Effector CD4-positive, alpha-beta T cell (primary cell): ENCODE results near the gene MIA2.
"Not testable (repeated sequence)": the region's sequence is repeated elsewhere in the genome, so short reads cannot be mapped to it uniquely, and the experiment has no call there.

Experiments used
- DNase-seq: peaks from one replicate; pipeline ENCODE4 v3.0.0-alpha.2; 2020
- total RNA-seq: gene quantifications from one replicate; lab custom pipeline; 2026; lab: John Stamatoyannopoulos, UW

MIA2 gene, protein sequence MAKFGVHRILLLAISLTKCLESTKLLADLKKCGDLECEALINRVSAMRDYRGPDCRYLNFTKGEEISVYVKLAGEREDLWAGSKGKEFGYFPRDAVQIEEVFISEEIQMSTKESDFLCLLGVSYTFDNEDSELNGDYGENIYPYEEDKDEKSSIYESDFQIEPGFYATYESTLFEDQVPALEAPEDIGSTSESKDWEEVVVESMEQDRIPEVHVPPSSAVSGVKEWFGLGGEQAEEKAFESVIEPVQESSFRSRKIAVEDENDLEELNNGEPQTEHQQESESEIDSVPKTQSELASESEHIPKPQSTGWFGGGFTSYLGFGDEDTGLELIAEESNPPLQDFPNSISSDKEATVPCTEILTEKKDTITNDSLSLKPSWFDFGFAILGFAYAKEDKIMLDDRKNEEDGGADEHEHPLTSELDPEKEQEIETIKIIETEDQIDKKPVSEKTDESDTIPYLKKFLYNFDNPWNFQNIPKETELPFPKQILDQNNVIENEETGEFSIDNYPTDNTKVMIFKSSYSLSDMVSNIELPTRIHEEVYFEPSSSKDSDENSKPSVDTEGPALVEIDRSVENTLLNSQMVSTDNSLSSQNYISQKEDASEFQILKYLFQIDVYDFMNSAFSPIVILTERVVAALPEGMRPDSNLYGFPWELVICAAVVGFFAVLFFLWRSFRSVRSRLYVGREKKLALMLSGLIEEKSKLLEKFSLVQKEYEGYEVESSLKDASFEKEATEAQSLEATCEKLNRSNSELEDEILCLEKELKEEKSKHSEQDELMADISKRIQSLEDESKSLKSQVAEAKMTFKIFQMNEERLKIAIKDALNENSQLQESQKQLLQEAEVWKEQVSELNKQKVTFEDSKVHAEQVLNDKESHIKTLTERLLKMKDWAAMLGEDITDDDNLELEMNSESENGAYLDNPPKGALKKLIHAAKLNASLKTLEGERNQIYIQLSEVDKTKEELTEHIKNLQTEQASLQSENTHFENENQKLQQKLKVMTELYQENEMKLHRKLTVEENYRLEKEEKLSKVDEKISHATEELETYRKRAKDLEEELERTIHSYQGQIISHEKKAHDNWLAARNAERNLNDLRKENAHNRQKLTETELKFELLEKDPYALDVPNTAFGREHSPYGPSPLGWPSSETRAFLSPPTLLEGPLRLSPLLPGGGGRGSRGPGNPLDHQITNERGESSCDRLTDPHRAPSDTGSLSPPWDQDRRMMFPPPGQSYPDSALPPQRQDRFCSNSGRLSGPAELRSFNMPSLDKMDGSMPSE (N-terminal part only)
- 57.4 reads per million, percentile 71 among the genes with 10 or more reads in this experiment for total RNA-seq

DNA sequence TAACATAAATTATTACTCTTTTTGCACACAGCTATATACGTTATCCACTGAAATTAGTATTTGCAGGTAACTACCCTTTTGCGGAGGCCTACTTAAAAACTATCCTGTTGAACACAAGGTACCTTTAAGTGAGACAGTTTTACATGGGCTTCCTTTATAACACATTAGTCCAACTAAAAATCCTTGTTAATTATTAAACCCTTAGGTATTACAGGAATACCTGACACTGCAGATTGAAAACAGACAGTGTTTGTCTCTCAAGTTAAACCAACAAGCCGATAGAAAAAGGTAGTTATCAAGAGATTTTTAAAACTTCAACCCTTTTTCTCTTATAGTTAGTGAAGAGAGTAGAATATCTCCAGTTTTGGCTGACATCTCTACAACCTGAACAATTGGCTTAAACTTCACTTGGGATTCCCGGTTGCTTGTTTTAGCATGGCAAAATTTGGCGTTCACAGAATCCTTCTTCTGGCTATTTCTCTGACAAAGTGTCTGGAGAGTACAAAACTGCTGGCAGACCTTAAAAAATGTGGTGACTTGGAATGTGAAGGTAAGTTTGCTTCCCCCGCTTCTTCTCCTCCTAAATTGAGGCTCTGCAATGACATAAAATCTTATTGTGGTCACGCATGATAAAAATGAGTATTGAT, at the start of gene MIA2:
Gene MIA2 (plus strand): TSS at position 236 of the 647 bp plus-strand sequence. CDS start 200 bp downstream, at position 436.
- no peak for DNase-seq

DNA sequence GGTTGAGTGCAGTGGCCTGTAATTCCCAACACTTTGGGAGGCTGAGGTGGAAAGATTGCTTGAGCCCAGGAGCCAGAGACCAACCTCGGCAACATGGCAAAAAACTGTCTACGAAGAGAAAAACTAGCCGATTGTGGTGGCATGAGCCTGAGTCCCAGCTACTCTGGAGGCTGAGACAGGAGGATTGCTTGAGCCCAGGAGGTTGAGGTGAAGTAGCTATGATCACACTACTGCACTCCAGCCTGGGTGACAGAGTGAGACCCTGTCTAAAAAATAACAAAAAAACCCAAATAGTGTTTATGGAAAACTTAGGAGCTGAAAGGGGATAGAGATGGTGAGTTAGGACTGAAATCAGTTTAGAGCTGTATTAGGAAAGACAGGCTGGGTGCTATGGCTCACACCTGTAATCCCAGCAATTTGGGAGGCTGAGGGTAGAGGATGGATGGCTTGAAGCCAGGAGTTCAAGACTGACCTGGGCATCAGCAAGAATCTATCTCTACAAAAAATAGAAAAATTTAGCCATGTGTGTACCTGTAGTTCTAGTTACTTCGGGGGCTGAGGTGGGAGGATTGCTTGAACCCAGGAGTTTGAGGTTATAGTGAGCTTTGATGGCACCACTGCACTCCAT, 49.0 kb upstream of the MIA2 start:
- DNase-seq: no peak

DNA sequence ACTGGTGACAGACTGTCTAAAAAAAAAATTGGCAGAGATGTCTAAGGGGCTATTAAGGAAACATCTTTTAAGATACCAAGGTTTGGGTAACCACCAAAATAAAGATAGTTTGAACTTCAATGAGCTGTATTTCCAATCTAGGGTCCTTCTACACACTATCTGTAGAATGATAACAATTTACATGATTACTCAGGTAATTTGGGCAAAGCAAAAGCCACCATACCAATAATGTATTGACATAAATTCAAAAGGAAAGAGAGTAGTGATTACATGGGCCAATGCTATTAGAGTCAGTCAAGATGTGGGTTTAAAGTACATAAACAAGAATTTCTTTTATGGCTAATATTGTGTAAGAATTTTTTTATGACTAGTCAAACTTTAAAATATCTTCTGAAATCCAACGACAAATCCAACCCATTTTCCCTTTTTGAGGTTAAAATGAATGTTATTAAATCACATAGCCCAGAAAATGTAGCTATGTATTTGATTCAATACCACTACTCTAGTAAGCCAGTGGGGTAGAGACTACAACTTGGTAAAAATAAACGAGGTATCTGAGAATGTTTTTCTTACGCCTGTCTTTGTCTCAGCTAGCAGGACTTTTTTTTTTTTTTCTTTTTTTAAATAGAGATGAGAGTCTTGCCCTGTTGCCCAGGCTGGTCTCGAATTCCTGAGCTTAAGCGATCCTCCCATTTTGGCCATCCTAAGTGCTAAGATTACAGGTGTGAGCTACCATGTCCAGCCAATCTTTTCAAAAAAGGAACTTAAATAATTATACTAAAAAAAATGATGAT, 48.3 kb upstream of the MIA2 start:
- DNase-seq: no peak

DNA sequence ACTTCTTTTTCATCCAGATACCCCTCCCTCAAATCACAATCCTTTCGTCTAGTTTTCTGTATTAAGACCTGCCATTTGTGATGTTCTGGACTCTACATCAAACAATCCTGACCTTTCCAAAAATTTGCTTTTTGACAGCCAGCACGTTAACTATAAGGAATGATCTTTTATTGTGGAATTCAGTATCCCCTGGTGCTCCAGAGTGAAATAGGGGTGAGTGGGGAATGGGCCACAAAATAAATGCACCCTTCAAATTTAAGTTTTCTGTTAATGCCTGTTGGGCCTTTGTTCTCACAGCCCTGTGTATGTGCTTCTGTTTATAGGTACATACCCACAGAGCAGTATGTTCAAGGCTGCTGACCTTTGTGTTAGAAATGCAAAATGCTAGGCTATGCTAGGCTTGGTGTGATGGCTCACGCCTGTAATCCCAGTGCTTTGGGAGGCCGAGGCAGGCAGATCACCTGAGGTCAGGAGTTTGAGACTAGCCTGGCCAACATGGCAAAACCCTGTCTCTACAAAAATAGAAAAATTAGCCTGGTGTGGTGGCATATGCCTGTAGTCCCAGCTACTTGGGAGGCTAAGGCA, 46.7 kb upstream of the MIA2 start:
- no peak for DNase-seq

DNA sequence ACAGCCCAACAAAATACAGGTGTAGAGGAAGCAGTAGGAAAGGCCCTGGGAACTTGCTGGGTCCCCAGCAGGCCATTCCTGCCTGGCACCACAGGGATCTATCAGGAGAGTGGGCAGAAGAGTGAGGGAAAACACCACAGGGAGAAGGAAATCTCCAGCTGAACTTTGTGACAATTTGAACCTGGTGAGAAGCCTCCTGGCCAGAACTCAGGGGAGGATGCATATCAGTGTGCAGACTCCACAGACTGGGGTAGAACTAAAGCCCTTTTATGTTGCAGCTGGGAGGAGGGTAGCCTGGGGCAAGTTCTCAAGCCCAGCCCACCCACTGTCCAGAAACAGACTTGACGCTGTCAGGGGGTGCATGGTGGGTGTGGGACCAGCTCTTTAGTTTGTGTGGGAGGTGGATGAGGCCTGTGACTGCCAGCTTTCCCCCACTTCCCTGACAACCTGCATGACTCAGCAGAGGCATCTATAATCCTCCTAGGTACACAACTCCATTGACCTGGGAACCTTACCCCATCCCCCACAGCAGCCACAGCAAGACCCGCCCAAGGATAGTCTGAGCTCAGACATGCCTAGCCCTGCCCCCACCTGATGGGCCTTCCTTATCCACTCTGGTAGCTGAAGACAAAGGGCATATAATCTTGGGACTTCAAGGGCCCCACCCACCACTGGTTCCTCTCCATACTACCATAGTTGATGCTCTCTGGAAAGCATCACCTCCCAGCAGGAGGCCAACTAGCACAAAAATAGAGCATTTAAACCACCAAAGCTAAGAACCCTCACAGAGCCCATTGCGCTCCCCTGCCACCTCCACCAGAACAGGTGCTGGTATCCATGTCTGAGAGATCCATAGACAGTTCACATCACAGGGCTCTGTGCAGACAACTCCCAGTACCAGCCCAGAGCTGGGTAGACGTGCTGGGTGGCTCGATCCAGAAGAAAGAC, 29.8 kb upstream of the MIA2 start:
- DNase-seq: no peak

DNA sequence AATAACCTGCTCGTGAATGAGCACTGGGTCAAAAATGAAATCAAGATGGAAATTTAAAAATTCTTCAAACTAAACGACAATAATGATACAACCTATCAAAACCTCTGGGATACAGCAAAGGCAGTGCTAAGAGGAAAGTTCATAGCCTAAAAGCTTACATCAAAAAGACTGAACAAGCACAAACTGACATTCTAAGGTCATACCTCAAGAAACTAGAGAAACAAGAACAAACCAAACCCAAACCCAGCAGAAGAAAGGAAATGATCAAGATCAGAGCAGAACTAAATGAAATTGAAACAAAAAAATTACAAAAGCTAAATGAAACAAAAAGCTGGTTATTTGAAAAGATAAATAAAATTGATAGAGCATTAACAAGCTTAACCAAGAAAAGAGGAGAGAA, 26.3 kb upstream of the MIA2 start:
- not testable (repeated sequence) for DNase-seq

DNA sequence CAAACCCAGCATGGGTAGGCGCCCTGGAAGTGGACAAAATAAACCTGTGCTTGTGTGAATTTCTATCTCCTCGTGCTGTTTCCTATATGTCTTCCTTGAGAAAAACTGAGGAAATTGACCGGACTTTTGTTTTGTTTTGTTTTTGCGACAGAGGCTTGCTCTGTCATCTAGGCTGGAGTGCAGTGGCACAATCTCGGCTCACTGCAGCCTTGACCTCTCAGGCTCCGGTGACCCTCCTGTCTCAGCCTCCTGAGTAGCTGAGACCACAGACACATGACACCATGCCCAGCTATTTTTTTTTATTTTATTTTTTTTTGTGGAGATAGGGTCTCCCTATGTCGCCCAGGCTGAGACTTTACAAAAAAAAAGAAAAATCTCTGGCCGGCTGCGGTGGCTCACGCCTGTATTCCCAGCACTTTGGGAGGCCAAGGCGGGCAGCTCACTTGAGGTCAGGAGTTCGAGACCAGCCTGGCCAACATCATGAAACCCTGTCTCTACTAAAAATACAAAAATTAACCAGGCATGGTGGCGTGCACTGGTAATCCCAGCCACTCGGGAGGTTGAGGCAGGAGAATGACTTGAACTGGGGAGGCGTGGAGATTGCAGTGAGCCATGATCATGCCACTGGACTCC, 22.5 kb upstream of the MIA2 start:
- no peak for DNase-seq

DNA sequence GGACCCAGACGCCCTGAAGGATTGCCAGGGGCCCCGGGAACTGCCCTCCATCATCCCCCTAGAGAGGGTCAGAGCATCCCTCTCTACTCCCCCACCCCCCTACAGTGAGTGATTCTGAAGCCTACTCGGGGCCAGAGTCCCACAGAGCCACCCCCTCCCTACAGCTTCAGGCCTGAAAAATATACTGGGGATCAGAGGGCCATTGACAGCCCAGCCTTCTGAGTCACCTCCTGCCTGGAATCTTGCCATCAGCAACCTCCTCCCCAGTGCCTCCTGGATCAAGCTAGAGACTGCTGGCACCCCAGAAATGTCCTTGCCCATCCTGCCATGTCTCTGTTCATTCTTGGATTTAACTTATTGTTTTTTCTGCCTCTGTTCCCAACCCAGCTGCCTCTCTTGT, 21.7 kb upstream of the MIA2 start:
- no peak for DNase-seq

DNA sequence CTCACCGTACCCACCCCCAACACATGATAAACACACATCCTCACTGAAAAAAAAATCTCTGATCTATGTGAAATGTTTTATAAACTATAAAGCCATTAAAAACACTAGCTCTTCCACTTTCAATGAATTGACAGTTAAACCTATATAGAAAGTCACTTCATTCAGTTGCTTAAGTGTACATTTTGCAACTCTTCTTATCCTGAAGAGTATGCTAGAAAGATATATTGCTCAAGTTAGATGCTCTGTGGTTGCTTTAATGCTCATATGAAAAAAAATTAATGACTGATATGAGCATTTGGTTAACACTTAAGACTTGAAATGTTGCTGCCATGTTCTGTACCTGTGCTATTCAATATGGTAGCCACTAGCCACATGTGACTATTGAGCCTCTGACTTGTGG, 21.0 kb upstream of the MIA2 start:
- no peak for DNase-seq

DNA sequence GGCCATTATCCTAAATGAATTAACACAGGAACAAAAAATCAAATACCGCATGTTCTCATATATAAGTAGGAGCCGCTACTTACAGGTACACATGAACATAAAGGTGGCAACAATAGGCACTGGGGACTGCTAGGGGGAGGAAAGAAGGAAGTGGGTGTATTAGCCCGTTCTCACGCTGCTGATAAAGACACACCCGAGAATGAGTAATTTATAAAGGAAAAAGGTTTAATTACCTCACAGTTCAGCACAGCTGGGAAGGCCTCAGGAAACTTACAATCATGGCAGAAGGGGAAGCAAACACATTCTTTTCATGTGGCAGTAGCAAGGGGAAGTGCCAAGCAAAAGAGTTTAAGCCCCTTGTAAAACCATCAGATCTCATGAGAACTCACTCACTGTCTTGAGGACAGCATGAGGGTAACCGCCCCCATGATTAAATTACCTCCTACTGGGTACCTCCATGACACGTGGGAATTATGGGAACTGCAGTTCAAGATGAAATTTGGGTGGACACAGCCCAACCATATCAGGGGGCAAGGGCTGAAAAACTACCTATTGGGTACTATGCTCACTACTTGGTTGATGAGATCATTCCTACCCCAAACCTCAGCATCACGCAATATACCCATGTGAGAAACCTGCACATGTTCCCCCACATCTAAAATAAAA, 16.4 kb upstream of the MIA2 start:
- no peak for DNase-seq

DNA sequence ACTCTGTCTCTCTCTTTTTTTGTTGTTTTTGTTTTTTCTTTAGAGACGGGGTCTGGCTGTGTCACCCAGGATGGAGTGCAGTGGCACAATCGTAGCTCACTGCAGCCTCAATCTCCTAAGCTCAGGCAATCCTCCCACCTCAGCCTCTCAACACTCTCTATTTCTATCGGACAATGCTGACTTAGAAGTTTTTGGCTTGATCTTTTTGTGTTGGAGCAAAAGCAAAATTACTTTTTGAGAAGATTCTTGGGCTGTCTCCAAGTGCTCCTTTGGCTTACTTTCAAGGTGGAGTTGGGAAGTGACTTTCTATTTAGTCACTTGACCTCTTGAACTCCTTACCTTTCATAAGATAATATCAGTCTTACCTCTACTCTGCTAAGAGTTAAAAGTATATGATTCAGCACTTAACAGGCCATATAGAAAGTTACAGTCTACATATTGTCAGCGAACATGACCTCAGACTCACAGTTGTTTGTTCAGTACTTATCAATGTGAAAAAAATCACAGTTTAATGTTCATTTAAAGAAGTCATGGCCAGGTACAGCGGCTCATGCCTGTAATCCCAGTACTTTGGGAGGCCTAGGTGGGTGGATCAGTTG, 15.4 kb upstream of the MIA2 start:
- DNase-seq: no peak

DNA sequence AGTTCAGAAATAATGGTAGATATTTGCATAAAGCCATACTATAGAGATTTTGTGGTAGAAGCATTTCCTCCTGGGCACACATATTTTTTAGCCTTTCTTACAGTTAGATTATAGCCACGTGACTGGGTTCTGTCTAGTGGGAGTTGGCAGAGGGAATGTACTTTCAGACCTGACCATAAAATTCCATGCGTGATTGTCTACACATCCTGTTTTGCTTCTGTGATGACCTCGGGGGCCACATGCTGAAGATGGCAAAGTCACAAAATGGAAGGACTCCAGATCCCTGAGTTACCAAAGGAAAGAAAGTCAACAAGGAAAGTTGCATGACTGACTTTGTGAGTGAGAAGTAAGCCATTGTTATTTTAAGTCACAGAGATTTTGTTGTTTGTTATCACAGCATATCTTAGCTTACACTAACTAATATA, 14.6 kb upstream of the MIA2 start:
- no peak for DNase-seq

DNA sequence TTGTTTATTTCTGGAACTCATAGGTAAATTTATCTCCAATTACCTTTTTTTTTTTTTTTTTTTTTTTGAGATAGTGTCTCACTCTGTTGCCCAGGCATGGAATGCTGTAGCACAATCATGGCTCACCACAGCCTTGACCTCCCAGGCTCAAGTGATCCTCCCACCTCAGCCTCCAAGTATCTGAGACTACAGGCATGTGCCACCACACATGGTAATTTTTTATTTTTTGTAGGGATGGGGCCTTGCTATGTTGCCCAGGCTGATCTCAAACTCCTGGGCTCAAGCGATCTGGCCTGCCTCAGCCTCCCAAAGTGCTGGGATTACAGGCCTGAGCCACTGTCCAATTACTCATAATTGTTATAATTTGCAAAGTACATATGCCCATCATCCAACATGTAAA, 13.2 kb upstream of the MIA2 start:
- DNase-seq: not testable (repeated sequence)

DNA sequence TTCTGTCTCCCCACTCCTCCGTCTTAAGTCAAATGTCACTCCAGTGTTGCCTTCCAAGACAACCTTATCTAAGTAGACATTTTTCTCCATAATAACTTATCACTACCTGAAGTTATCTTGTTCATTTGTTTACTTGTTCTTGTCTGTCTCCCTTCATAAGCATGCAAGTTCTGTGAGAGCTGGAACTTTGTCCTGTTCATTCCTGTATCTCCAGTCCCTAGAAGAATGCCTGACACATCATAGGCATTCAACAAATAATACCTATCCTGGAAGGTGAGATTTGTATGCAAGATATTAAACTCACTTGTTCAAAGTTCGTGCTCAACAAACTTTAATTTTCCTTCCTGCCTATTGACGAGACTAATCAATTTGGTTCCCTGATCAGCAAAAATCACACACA, 5.7 kb upstream of the MIA2 start:
- DNase-seq: no peak

DNA sequence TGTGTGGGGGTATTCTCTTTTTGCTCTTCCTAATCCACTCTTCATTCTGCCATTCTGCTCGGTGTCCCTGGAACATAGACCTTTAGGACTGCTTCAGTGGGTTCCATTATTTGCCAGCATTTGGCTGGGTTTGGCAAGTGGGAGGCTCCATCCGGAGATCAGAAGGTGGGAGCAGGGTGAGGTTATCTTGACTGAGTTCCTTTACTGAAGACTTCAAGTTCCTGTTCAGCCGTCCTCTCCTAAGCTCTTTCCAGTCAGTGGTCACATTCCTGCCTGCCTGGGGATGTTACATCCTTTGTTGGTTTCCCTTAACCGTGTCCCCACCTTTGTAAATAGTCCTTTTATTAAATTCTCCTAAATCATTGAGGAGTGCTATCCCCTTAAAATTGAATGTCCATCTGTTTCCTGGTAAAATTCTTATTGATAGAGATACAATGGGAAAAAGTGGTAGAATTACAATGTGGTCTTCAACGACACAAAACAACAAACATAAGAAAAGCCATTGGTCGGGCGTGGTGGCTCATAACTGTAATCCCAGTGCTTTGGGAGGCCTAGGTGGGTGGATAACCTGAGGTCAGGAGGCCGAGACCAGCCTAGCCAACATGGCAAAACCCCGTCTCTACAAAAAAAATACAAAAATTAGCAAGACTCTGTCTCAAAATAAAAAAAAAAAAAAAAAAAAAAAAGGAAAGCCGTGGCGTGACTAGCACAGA, 5.0 kb upstream of the MIA2 start:
- no peak for DNase-seq

DNA sequence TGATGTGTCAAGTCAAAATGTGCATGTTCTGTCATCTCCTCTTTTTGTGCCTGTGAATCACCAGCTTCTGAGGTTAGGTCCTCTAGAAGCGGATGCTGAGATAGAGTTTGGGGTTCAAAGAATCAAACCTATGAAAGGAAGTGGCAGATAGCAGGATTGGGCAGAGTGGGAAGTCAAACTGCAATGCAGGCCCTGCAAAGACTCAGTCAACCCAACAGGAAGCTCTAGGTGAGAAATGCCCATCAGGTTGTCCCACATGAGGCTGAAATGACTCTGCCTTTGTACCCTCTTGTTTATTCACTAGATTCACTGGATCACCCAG, 4.5 kb upstream of the MIA2 start:
- peak; percentile 13 for DNase-seq

DNA sequence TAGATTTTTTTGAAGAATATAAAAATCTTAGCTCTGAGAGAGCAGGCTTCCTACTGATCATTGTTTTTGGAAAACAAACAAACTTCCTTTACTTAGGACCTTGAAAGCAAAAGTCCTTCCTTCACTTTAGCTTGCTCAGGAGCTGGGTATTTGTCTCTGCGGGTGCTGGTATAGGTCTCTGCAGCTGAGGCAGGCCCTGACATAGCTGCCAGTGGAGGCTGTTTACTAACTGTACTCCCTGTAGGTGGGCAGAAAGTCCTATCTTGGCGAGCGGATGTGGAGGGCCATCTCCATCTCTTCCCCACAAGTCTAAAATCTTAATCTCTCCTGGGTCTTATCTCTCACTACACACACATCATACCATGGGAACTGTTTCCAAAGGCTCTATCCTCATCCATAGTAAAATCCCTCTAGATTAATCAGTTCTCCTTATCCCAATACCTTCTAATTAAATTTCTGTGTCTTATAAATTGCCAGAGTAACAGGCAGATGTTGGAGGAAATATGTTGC, 4.1 kb upstream of the MIA2 start:
- no peak for DNase-seq
